HepG2 (cell line): ENCODE results near the gene KCNG4. TPM values are rescaled to one million over a fixed set of nuclear protein-coding genes. Genes with fewer than 3 reads are reported as not detected.

Experiments
- BCLAF1 ChIP-seq: fragments of 450-650 bp; IDR thresholded peaks from 2 replicates; pipeline ENCODE4 v1.6.1; 2017; ENCODE audit warnings: mild to moderate bottlenecking
- CREM ChIP-seq, 2 experiments: sonication (generic) in 1 of 2; formaldehyde crosslinking in 1 of 2; IDR thresholded peaks; 2 replicates each; pipeline versions ENCODE4 v1.4.0 to v1.6.1; 2016 to 2020; ENCODE audit warnings: antibody characterized with exemption in 1 of 2, mild to moderate bottlenecking in 1 of 2, missing genetic modification reagents in 1 of 2
- FOXK1 ChIP-seq: sonication (generic); formaldehyde crosslinking; IDR thresholded peaks from 2 replicates; pipeline ENCODE4 v1.4.0; 2020; ENCODE audit warnings: low read depth, missing genetic modification reagents, borderline replicate concordance
- GTF2F1 ChIP-seq: fragments of 150-350 bp; IDR thresholded peaks from 2 replicates; pipeline ENCODE4 v1.6.1; 2014; ENCODE audit warnings: low read length
- HMGA1 ChIP-seq: sonication (generic); formaldehyde crosslinking; conservative IDR thresholded peaks from 2 replicates; pipeline ENCODE4 v1.4.0; 2020; ENCODE audit warnings: missing genetic modification reagents
- HNRNPUL1 ChIP-seq: fragments of 200-400 bp; formaldehyde crosslinking; IDR thresholded peaks from 2 replicates; pipeline ENCODE4 v1.6.1; 2017; ENCODE audit warnings: low read depth, mild to moderate bottlenecking, low read length, moderate library complexity
- HOXA7 ChIP-seq: sonication (generic); formaldehyde crosslinking; IDR thresholded peaks from 2 replicates; pipeline ENCODE4 v1.8.1; 2022; ENCODE audit warnings: mild to moderate bottlenecking, missing genetic modification reagents, moderate library complexity
- KDM4B ChIP-seq: sonication (generic); formaldehyde crosslinking; IDR thresholded peaks from 2 replicates; pipeline ENCODE4 v1.4.0; 2020; ENCODE audit warnings: missing genetic modification reagents
- MLLT10 ChIP-seq: sonication (generic); formaldehyde crosslinking; IDR thresholded peaks from 2 replicates; pipeline ENCODE4 v1.4.0; 2020; ENCODE audit warnings: missing genetic modification reagents
- NCOA2 ChIP-seq: sonication (generic); formaldehyde crosslinking; IDR thresholded peaks from 2 replicates; pipeline ENCODE4 v1.8.0; 2022; ENCODE audit warnings: inconsistent platforms
- POLR2AphosphoS2 ChIP-seq: IDR thresholded peaks from 2 replicates; pipeline ENCODE4 v1.6.1; 2011; ENCODE audit warnings: low read depth, low read length, improper control_type of control experiment
- ZNF10 ChIP-seq: sonication (generic); formaldehyde crosslinking; IDR thresholded peaks from 2 replicates; pipeline ENCODE4 v1.4.0; 2020; ENCODE audit warnings: mild to moderate bottlenecking, low read depth, missing genetic modification reagents, borderline replicate concordance
- ZNF468 ChIP-seq: sonication (generic); formaldehyde crosslinking; IDR thresholded peaks from 2 replicates; pipeline ENCODE4 v1.8.0; 2022; ENCODE audit warnings: mild to moderate bottlenecking, moderate library complexity, missing genetic modification reagents
- ZNF484 ChIP-seq: sonication (generic); formaldehyde crosslinking; IDR thresholded peaks from 2 replicates; pipeline ENCODE4 v1.5.1; 2020; ENCODE audit warnings: mild to moderate bottlenecking, low read depth, missing genetic modification reagents, borderline replicate concordance
- ZNF616 ChIP-seq: sonication (generic); formaldehyde crosslinking; IDR thresholded peaks from 2 replicates; pipeline ENCODE4 v1.5.0; 2020; ENCODE audit warnings: low read depth, mild to moderate bottlenecking, missing genetic modification reagents
- ZNF746 ChIP-seq: sonication (generic); formaldehyde crosslinking; IDR thresholded peaks from 2 replicates; pipeline ENCODE4 v1.8.0; 2022; ENCODE audit warnings: mild to moderate bottlenecking, missing genetic modification reagents
- ZNF770 ChIP-seq: sonication (generic); formaldehyde crosslinking; IDR thresholded peaks from 2 replicates; pipeline ENCODE4 v1.5.0; 2020; ENCODE audit warnings: mild to moderate bottlenecking, missing genetic modification reagents
- ZNF891 ChIP-seq: sonication (generic); formaldehyde crosslinking; IDR thresholded peaks from 2 replicates; pipeline ENCODE4 v1.5.0; 2020; ENCODE audit warnings: mild to moderate bottlenecking, missing genetic modification reagents
- ZUFSP ChIP-seq: sonication (generic); formaldehyde crosslinking; IDR thresholded peaks from 2 replicates; pipeline ENCODE4 v1.9.0; 2021; ENCODE audit warnings: missing genetic modification reagents, mild to moderate bottlenecking, borderline replicate concordance
- polyA plus RNA-seq, 8 experiments: library from polyadenylated mRNA; depleted of rRNA in 3 of 8; stranded (reverse) in 7 of 8; unstranded in 1 of 8; fragments of >200 nt; fragmentation: Illumina TruSeq in 4 of 8; extraction: Trizol in 4 of 8; gene quantifications; 2 replicates each; pipeline versions ENCODE4 v1.2.1 to v1.2.3, GENCODE V29; 2011 to 2016; ENCODE audit warnings: low read depth in 4 of 8, missing spikeins in 1 of 8, mixed read lengths in 1 of 8; ENCODE audit not compliant: insufficient read depth in 1 of 8
- total RNA-seq, 5 experiments: library from RNA; depleted of rRNA; stranded (reverse); fragments of >200 nt; fragmentation: Illumina TruSeq; extraction: Trizol; gene quantifications; 2 replicates each; pipeline ENCODE4 v1.2.3, GENCODE V29; 2016; ENCODE audit warnings: low read depth in 1 of 5
- TF ChIP-seq, protein P1 (sequence below): sonication (generic); formaldehyde crosslinking; IDR thresholded peaks from 2 replicates; pipeline ENCODE4 v1.4.0; 2020; ENCODE audit warnings: missing genetic modification reagents
- TF ChIP-seq, protein P2 (sequence below): IDR thresholded peaks from 2 replicates; pipeline ENCODE4 v1.6.1; 2016

Gene KCNG4
- total and polyA plus RNA-seq, 2 of the 13 experiments (the other 11 are each of a cell fraction or from before 2014, with no cell fraction given) = not detected

- TF ChIP-seq, protein P1, sequence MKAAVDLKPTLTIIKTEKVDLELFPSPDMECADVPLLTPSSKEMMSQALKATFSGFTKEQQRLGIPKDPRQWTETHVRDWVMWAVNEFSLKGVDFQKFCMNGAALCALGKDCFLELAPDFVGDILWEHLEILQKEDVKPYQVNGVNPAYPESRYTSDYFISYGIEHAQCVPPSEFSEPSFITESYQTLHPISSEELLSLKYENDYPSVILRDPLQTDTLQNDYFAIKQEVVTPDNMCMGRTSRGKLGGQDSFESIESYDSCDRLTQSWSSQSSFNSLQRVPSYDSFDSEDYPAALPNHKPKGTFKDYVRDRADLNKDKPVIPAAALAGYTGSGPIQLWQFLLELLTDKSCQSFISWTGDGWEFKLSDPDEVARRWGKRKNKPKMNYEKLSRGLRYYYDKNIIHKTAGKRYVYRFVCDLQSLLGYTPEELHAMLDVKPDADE = 0 out of 2 replicates have a peak, but pooled peaks have one; percentile 32
- TF ChIP-seq FOXK1 (peak; percentile 87; the same call in 1 of the 2 replicates), ZUFSP (no peak), ZNF10 (CRISPR knock-in tag) (no peak), CREM (IDR thresholded peaks at IDR 0.05) (peak; percentile 69; the same call in 1 of the 2 replicates), CREM (CRISPR knock-in tag; IDR thresholded peaks at IDR 0.05) (0 out of 2 replicates have a peak, but pooled peaks have one; percentile 15), ZNF484 (CRISPR knock-in tag) (0 out of 2 replicates have a peak, but pooled peaks have one; percentile 65), KDM4B (CRISPR knock-in tag) (no peak), HNRNPUL1 (no peak), ZNF770 (peak; percentile 79), BCLAF1 (no peak), ZNF616 (CRISPR knock-in tag) (peak; percentile 71; the same call in 1 of the 2 replicates), HOXA7 (CRISPR knock-in tag) (no peak), ZNF891 (CRISPR knock-in tag) (no peak; the same call in none of the 2 replicates), POLR2AphosphoS2 (no peak), ZNF746 (CRISPR knock-in tag) (peak; percentile 77; the same call in 1 of the 2 replicates), NCOA2 (CRISPR knock-in tag) (peak; percentile 43; the same call in 1 of the 2 replicates), MLLT10 (CRISPR knock-in tag) (no peak), GTF2F1 (0 out of 2 replicates have a peak, but pooled peaks have one; percentile 6), ZNF468 (no peak), HMGA1 (CRISPR knock-in tag) (no peak)
- TF ChIP-seq, protein P2, sequence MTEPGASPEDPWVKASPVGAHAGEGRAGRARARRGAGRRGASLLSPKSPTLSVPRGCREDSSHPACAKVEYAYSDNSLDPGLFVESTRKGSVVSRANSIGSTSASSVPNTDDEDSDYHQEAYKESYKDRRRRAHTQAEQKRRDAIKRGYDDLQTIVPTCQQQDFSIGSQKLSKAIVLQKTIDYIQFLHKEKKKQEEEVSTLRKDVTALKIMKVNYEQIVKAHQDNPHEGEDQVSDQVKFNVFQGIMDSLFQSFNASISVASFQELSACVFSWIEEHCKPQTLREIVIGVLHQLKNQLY (CRISPR knock-in tag) = peak; percentile 80
Observed at GRCh38 chr16:84186685-84187437, 53.0 kb downstream of the KCNG4 start, which contains the start of gene TAF1C (continued).
